HepG2 (cell line): Measurements from ENCODE around the gene LLGL2. TPM values are rescaled to one million over a fixed set of nuclear protein-coding genes. Genes with fewer than 3 reads are reported as not detected.
A peak's percentile ranks its signal among the peaks of the same experiment; 100 is the strongest.

Experiments used
- FOXA1 ChIP-seq, 2 experiments: fragments of 450-650 bp in 1 of 2; sonication (generic) in 1 of 2; formaldehyde crosslinking in 1 of 2; IDR thresholded peaks; 2 replicates each; pipeline versions ENCODE4 v1.4.0 to v1.6.1; 2016 to 2020; ENCODE audit warnings: missing genetic modification reagents in 1 of 2
- HMG20A ChIP-seq: IDR thresholded peaks from 2 replicates; pipeline ENCODE4 v1.6.1; 2016; ENCODE audit warnings: borderline replicate concordance
- KDM1A ChIP-seq: IDR thresholded peaks from 2 replicates; pipeline ENCODE4 v1.6.1; 2016; ENCODE audit warnings: missing compliant biosample characterization
- LRRFIP1 ChIP-seq: sonication (generic); formaldehyde crosslinking; conservative IDR thresholded peaks from 2 replicates; pipeline ENCODE4 v1.4.0; 2020; ENCODE audit warnings: missing genetic modification reagents
- MXD3 ChIP-seq: IDR thresholded peaks from 2 replicates; pipeline ENCODE4 v1.6.1; 2016; ENCODE audit warnings: mild to moderate bottlenecking, missing biosample characterization, missing genetic modification reagents
- NCOA2 ChIP-seq: sonication (generic); formaldehyde crosslinking; IDR thresholded peaks from 2 replicates; pipeline ENCODE4 v1.8.0; 2022; ENCODE audit warnings: inconsistent platforms
- NFYB ChIP-seq: sonication (generic); formaldehyde crosslinking; IDR thresholded peaks from 2 replicates; pipeline ENCODE4 v1.4.0; 2020; ENCODE audit warnings: missing genetic modification reagents
- NR2C2 ChIP-seq: sonication (generic); formaldehyde crosslinking; IDR thresholded peaks from 2 replicates; pipeline ENCODE4 v1.4.0; 2020; ENCODE audit warnings: missing genetic modification reagents, mild to moderate bottlenecking, moderate library complexity, borderline replicate concordance
- PBX3 ChIP-seq: sonication (generic); formaldehyde crosslinking; IDR thresholded peaks from 2 replicates; pipeline ENCODE4 v1.8.1; 2023; ENCODE audit warnings: missing genetic modification reagents, inconsistent platforms, borderline replicate concordance
- PLRG1 ChIP-seq: fragments of 450-650 bp; conservative IDR thresholded peaks from 2 replicates; pipeline ENCODE4 v1.6.1; 2016
- SMARCE1 ChIP-seq: fragments of 450-650 bp; IDR thresholded peaks from 2 replicates; pipeline ENCODE4 v1.6.1; 2017; ENCODE audit warnings: borderline replicate concordance
- TFDP2 ChIP-seq: sonication (generic); formaldehyde crosslinking; IDR thresholded peaks from 2 replicates; pipeline ENCODE4 v1.4.0; 2020; ENCODE audit warnings: missing genetic modification reagents
- ZBTB20 ChIP-seq: sonication (generic); formaldehyde crosslinking; IDR thresholded peaks from 2 replicates; pipeline ENCODE4 v1.8.1; 2023; ENCODE audit warnings: missing genetic modification reagents, low read depth, mild to moderate bottlenecking, borderline replicate concordance
- ZC3H4 ChIP-seq: sonication (generic); formaldehyde crosslinking; IDR thresholded peaks from 2 replicates; pipeline ENCODE4 v1.4.0; 2020; ENCODE audit warnings: missing genetic modification reagents, borderline replicate concordance
- ZFP82 ChIP-seq: sonication (generic); formaldehyde crosslinking; IDR thresholded peaks from 2 replicates; pipeline ENCODE4 v1.5.1; 2020; ENCODE audit warnings: mild to moderate bottlenecking, missing genetic modification reagents, borderline replicate concordance
- ZNF20 ChIP-seq: sonication (generic); formaldehyde crosslinking; IDR thresholded peaks from 2 replicates; pipeline ENCODE4 v1.4.0; 2020; ENCODE audit warnings: mild to moderate bottlenecking, moderate library complexity, missing genetic modification reagents
- ZNF3 ChIP-seq: IDR thresholded peaks from 2 replicates; pipeline ENCODE4 v1.7.0; 2017; ENCODE audit warnings: inconsistent platforms
- ZNF563 ChIP-seq: sonication (generic); formaldehyde crosslinking; IDR thresholded peaks from 2 replicates; pipeline ENCODE4 v1.8.0; 2022; ENCODE audit warnings: mild to moderate bottlenecking, moderate library complexity, missing genetic modification reagents
- ZNF703 ChIP-seq: sonication (generic); formaldehyde crosslinking; IDR thresholded peaks from 2 replicates; pipeline ENCODE4 v1.5.1; 2020; ENCODE audit warnings: missing genetic modification reagents, mild to moderate bottlenecking, moderate library complexity, borderline replicate concordance
- ZNF710 ChIP-seq: sonication (generic); formaldehyde crosslinking; IDR thresholded peaks from 2 replicates; pipeline ENCODE4 v1.5.0; 2020; ENCODE audit warnings: mild to moderate bottlenecking, missing genetic modification reagents, borderline replicate concordance
- ZNF780A ChIP-seq: sonication (generic); formaldehyde crosslinking; IDR thresholded peaks from 2 replicates; pipeline ENCODE4 v1.8.0; 2022; ENCODE audit warnings: mild to moderate bottlenecking, missing genetic modification reagents, moderate library complexity
- polyA plus RNA-seq, 8 experiments: library from polyadenylated mRNA; depleted of rRNA in 3 of 8; stranded (reverse) in 7 of 8; unstranded in 1 of 8; fragments of >200 nt; fragmentation: Illumina TruSeq in 4 of 8; extraction: Trizol in 4 of 8; gene quantifications; 2 replicates each; pipeline versions ENCODE4 v1.2.1 to v1.2.3, GENCODE V29; 2011 to 2016; ENCODE audit warnings: low read depth in 4 of 8, missing spikeins in 1 of 8, mixed read lengths in 1 of 8; ENCODE audit not compliant: insufficient read depth in 1 of 8
- total RNA-seq, 5 experiments: library from RNA; depleted of rRNA; stranded (reverse); fragments of >200 nt; fragmentation: Illumina TruSeq; extraction: Trizol; gene quantifications; 2 replicates each; pipeline ENCODE4 v1.2.3, GENCODE V29; 2016; ENCODE audit warnings: low read depth in 1 of 5

Gene LLGL2
- total and polyA plus RNA-seq, 2 of the 13 experiments (the other 11 are each of a cell fraction or from before 2014, with no cell fraction given): 83.0 to 86.7 TPM

GRCh38 chr17:75515496-75516254 is 9.8 kb upstream of the LLGL2 start, which contains the start of gene CASKIN2 (continued):
- TF ChIP-seq SMARCE1: no peak
- TF ChIP-seq ZNF563: peak; percentile 99
- peak; percentile 69 for TF ChIP-seq TFDP2 (CRISPR knock-in tag)
- TF ChIP-seq FOXA1 (IDR thresholded peaks at IDR 0.05): no peak
- TF ChIP-seq FOXA1 (CRISPR knock-in tag; IDR thresholded peaks at IDR 0.05): peak; percentile 60; the same call in 1 of the 2 replicates
- peak; percentile 87 for TF ChIP-seq PBX3
- peak; percentile 69 for TF ChIP-seq NFYB
- peak; percentile 80 for TF ChIP-seq ZNF703
- peak; percentile 86; the same call in 1 of the 2 replicates for TF ChIP-seq ZNF3 (CRISPR knock-in tag)
- TF ChIP-seq MXD3: peak; percentile 99
- peak; percentile 85; the same call in 1 of the 2 replicates for TF ChIP-seq ZNF780A
- peak; percentile 86 for TF ChIP-seq ZNF710 (CRISPR knock-in tag)
- peak; percentile 54 for TF ChIP-seq NCOA2
- TF ChIP-seq ZC3H4: peak; percentile 61; the same call in 1 of the 2 replicates
- 0 out of 2 replicates have a peak, but pooled peaks have one; percentile 8 for TF ChIP-seq HMG20A (CRISPR knock-in tag)
- peak; percentile 74; the same call in 1 of the 2 replicates for TF ChIP-seq KDM1A (CRISPR knock-in tag)
- TF ChIP-seq PLRG1: no peak
- TF ChIP-seq NR2C2 (CRISPR knock-in tag): peak; percentile 36; the same call in 1 of the 2 replicates
- TF ChIP-seq ZFP82: peak; percentile 9; the same call in 1 of the 2 replicates
- peak; percentile 94 for TF ChIP-seq LRRFIP1 (CRISPR knock-in tag)
- TF ChIP-seq ZNF20 (CRISPR knock-in tag): peak; percentile 94
- peak; percentile 84; the same call in 1 of the 2 replicates for TF ChIP-seq ZBTB20
